ENCODE results near the gene WARS2. TPM values are rescaled to one million over a fixed set of nuclear protein-coding genes. Genes with fewer than 3 reads are reported as not detected.
A peak's percentile ranks its signal among the peaks of the same experiment; 100 is the strongest.

The WARS2 gene
- total RNA-seq, 4 donors from 2014 or later: 5.8 to 16.5 (median 6.5) TPM

DNA sequence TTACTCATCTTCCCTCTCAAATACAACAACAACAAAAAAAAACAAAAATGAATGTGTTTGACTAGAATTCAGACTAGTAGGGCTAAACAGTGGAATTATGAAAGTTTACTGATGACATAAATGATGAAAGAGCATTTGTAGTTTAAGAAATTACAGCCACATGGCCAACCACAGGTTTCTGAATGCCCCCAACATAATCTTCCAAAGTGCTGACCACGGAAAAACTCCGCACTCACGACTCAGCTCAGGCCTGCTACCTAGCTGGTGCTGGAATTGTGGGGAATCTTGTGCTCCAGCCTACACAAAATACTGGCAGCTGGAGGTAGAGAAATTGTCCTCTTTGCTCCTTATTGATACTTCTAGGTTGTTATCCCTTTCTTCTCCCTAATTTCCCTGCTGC, 128.7 kb downstream of the WARS2 start:
- H3K36me3 ChIP-seq: no peaks in the 10 kb centered on the region
- no peak for DNase-seq
- H3K4me1 ChIP-seq: no peaks in the 10 kb centered on the region
- H3K9me3 ChIP-seq: no peaks in the 10 kb centered on the region
- in situ Hi-C loops (cut with MboI; ENCODE audit: low sequenced_read_pairs in 4 of 4) (loop anchor here (5.0 to 25.0 kb wide), 4 partner anchors 224 to 859 kb away; no protein-coding TSS in a partner anchor), intact Hi-C loops (cut with DNase I; ENCODE audit: low total_unique reads) (no loop called here)
- no peak overlapping the region for H3K4me3 ChIP-seq
- TF ChIP-seq POLR2A (IDR thresholded peaks at IDR 0.05): no peak
- TF ChIP-seq, protein P1, sequence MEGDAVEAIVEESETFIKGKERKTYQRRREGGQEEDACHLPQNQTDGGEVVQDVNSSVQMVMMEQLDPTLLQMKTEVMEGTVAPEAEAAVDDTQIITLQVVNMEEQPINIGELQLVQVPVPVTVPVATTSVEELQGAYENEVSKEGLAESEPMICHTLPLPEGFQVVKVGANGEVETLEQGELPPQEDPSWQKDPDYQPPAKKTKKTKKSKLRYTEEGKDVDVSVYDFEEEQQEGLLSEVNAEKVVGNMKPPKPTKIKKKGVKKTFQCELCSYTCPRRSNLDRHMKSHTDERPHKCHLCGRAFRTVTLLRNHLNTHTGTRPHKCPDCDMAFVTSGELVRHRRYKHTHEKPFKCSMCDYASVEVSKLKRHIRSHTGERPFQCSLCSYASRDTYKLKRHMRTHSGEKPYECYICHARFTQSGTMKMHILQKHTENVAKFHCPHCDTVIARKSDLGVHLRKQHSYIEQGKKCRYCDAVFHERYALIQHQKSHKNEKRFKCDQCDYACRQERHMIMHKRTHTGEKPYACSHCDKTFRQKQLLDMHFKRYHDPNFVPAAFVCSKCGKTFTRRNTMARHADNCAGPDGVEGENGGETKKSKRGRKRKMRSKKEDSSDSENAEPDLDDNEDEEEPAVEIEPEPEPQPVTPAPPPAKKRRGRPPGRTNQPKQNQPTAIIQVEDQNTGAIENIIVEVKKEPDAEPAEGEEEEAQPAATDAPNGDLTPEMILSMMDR (IDR thresholded peaks at IDR 0.05 in 4 of 5, conservative IDR thresholded peaks at IDR 0.05 in 1 of 5): no peak
- ATAC-seq: no peak
- peaks cover 4 to 15% (median 5%) of the 10 kb centered on the region in 3 donors for H3K27me3 ChIP-seq
- no peak overlapping the region for H3K27ac ChIP-seq

DNA sequence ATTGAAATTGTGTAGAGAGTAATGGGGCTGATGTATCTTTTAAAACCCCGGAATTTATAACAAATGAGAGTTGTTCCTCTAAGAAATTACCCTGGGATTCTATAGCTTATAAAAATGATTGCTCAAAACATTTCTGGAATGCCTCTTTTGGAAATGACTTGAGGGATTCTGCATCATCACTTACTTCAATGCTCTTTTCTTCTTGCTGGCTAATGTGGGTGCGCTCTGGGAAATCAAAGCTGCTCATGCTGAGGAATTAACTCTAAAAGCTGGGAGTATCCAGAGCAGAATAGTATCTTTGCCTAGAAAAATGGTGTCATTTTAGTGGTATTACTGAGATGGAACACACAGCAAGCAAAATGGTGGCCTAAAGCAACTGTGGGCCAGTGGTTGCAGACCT, 129.3 kb downstream of the WARS2 start:
- in situ Hi-C loops (cut with MboI; ENCODE audit: low sequenced_read_pairs in 4 of 4): loop anchor here (5.0 to 25.0 kb wide), 4 partner anchors 224 to 859 kb away; no protein-coding TSS in a partner anchor
- Histone ChIP-seq H3K4me3 (no peak overlapping the region), H3K27me3 (peaks cover 6 to 20% (median 8%) of the 10 kb centered on the region in 3 donors), H3K9me3 (no peaks in the 10 kb centered on the region), H3K4me1 (peaks cover 0 to 4% of the 10 kb centered on the region in 2 donors), H3K27ac (no peak overlapping the region), H3K36me3 (no peaks in the 10 kb centered on the region)
- DNase-seq (no peak), ATAC-seq (no peak)
- intact Hi-C loops (cut with DNase I; ENCODE audit: low total_unique reads): no loop called here
- no peak for TF ChIP-seq POLR2A (IDR thresholded peaks at IDR 0.05)
- TF ChIP-seq, protein P1 (IDR thresholded peaks at IDR 0.05 in 4 of 5, conservative IDR thresholded peaks at IDR 0.05 in 1 of 5): no peak

DNA sequence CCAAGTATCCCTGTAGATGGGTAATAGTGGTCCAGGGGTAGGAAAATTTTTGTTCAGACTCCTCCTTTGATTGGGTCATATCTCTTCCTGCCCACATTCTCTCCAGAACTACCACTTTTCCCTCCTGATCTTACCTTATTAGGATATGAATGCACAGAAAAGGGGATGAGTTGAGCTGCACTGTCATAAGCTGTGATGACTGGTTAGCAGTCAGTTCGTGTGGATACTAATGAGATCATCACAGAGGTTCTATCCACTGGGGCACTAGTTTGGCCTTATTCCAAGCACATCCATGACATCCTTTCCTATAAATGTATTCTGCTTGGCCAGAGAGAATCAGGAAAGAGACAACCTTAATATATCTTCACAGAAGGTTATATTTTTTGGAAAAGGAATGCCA, 130.3 kb downstream of the WARS2 start:
- intact Hi-C loops (cut with DNase I; ENCODE audit: low total_unique reads): no loop called here
- ATAC-seq: no peak
- no peak for TF ChIP-seq POLR2A (IDR thresholded peaks at IDR 0.05)
- TF ChIP-seq, protein P1 (IDR thresholded peaks at IDR 0.05 in 4 of 5, conservative IDR thresholded peaks at IDR 0.05 in 1 of 5): no peak

DNA sequence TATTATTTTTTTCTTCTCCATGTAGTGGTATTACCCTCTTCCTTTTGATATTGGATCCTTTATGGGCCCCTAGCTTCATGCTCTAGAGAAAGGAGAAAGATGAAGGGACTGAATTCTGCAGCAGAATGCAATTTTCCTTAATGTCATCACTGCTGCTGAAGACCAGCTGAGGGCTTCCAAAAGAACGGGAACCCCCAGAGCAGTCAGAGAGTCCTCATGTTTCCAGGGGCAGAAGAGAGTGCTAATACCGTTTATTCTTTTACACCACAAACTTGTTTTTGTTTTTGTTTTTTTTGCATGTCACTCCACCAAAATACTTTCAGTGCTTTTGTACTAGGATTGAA, 131.2 kb downstream of the WARS2 start:
- Histone ChIP-seq H3K36me3 (no peaks in the 10 kb centered on the region), H3K27ac (no peak overlapping the region), H3K4me1 (peaks cover 0 to 4% of the 10 kb centered on the region in 2 donors), H3K27me3 (peaks cover 6 to 30% (median 14%) of the 10 kb centered on the region in 3 donors), H3K9me3 (no peaks in the 10 kb centered on the region), H3K4me3 (no peak overlapping the region)
- no peak for TF ChIP-seq POLR2A (IDR thresholded peaks at IDR 0.05)
- intact Hi-C loops (cut with DNase I; ENCODE audit: low total_unique reads): loop anchor here (2.0 to 5.0 kb wide), 3 partner anchors 67 to 786 kb away; no protein-coding TSS in a partner anchor
- in situ Hi-C loops (cut with MboI; ENCODE audit: low sequenced_read_pairs in 4 of 4): loop anchor here in 3 of 4 donors (25.0 kb wide), 2 partner anchors 222 to 847 kb away; no protein-coding TSS in a partner anchor
- ATAC-seq: no peak
- no peak for DNase-seq

More for the DNA sequence above, 130.3 kb downstream of the WARS2 start:
- Histone ChIP-seq H3K27me3 (peaks cover 6 to 30% (median 14%) of the 10 kb centered on the region in 3 donors), H3K27ac (no peak overlapping the region), H3K9me3 (no peaks in the 10 kb centered on the region), H3K36me3 (no peaks in the 10 kb centered on the region), H3K4me1 (peaks cover 0 to 4% of the 10 kb centered on the region in 2 donors), H3K4me3 (no peak overlapping the region)
- DNase-seq: no peak
- in situ Hi-C loops (cut with MboI; ENCODE audit: low sequenced_read_pairs in 4 of 4): loop anchor here (5.0 to 25.0 kb wide), 4 partner anchors 223 to 858 kb away; no protein-coding TSS in a partner anchor

DNA sequence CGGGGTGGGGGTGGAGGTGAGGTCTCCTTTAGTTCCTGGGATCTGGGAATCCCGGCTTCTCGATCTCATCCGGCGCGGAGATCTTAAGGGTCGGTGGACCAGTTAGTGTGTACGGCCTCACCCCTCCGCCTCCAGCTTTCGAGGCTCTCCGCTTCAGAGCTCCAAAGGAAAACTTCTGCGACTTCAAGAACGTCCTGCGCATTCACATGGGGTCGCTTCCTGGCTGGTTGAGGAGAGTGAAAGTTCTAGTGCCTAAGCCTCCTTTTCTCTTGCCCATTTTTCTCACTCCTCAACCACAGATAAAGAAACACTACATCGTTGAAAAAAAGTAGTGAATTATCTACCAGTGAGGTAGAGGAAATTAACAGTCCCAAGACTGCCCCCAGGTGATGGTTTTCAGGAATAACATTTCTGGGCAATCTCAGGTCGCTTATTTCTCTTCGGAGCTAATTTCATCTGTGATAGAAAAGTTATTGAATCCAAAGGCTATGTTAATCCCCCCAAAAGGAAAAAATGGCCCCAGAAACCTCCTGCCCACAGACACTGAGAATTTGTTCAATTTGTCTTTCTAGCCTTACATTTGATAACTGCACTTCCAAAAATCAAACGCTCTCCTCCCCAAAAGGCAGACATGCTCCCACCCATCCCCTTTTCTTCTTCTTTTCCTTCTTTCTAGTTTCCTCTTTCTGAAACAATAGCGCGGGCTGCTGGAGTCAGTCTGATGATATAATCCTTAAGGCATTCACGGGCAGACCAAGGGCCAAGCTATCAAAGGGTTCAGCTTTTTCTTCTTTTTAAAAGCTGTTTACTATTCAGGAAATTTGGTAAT, 131.8 kb downstream of the WARS2 start:
- peak overlapping the region; percentile 19 to 56 (median 30) for H3K4me3 ChIP-seq

More for the DNA sequence above, 131.8 kb downstream of the WARS2 start:
- H3K27ac ChIP-seq: no peak overlapping the region
- H3K36me3 ChIP-seq: no peaks in the 10 kb centered on the region
- in situ Hi-C loops (cut with MboI; ENCODE audit: low sequenced_read_pairs in 4 of 4): loop anchor here in 3 of 4 donors (25.0 kb wide), 2 partner anchors 221 to 846 kb away; no protein-coding TSS in a partner anchor
- intact Hi-C loops (cut with DNase I; ENCODE audit: low total_unique reads): loop anchor here (1.0 to 5.0 kb wide), 4 partner anchors 66 to 857 kb away; no protein-coding TSS in a partner anchor
- H3K4me1 ChIP-seq: peaks cover 0 to 4% of the 10 kb centered on the region in 2 donors
- DNase-seq: peak; percentile 35 to 42
- no peak for TF ChIP-seq POLR2A (IDR thresholded peaks at IDR 0.05)
- TF ChIP-seq, protein P1 (IDR thresholded peaks at IDR 0.05 in 4 of 5, conservative IDR thresholded peaks at IDR 0.05 in 1 of 5): peak; percentile 64 to 72 (median 68)
- peak; percentile 80 to 86 for ATAC-seq
- peaks cover 6 to 30% (median 14%) of the 10 kb centered on the region in 3 donors for H3K27me3 ChIP-seq
- no peaks in the 10 kb centered on the region for H3K9me3 ChIP-seq

Data from gastrocnemius medialis (tissue), 4 donors.